Lung (tissue), 12 donors: ENCODE measurements around the gene RNF115. TPM values are rescaled to one million over a fixed set of nuclear protein-coding genes. Genes with fewer than 3 reads are reported as not detected.

Experiments
- ATAC-seq: fragments of 200-7000 bp; cut with Tn5 transposase; one replicate; pipeline ENCODE4 v1.9.1; 2020; ENCODE audit warnings: moderate number of reproducible peaks; ENCODE audit not compliant: insufficient read depth, low FRiP score
- DNase-seq, 3 donors: peaks; one replicate each; pipeline ENCODE4 v3.0.0-alpha.2; 2013 to 2017
- H3K27ac ChIP-seq, 2 donors: one replicate each; pipeline ENCODE4 v1.5.1; 2013; ENCODE audit warnings: mild to moderate bottlenecking in 2 of 2, moderate library complexity in 2 of 2, control low read depth in 1 of 2, inconsistent platforms in 1 of 2, low read depth in 1 of 2, low read length in 1 of 2
- H3K27me3 ChIP-seq, 3 donors: one replicate each; pipeline ENCODE4 v1.5.1; 2013; ENCODE audit warnings: low read length in 2 of 3; ENCODE audit not compliant: control insufficient read depth in 3 of 3, insufficient read depth in 3 of 3
- H3K36me3 ChIP-seq, 4 donors: one replicate each; pipeline ENCODE4 v1.5.1; 2013; ENCODE audit warnings: low read length in 4 of 4, mild to moderate bottlenecking in 1 of 4, moderate library complexity in 1 of 4; ENCODE audit not compliant: control insufficient read depth in 4 of 4, insufficient read depth in 4 of 4
- H3K4me1 ChIP-seq, 5 donors: one replicate each; pipeline ENCODE4 v1.5.1; 2013; ENCODE audit warnings: low read length in 5 of 5, mild to moderate bottlenecking in 2 of 5, moderate library complexity in 1 of 5; ENCODE audit not compliant: control insufficient read depth in 5 of 5, insufficient read depth in 5 of 5
- H3K4me3 ChIP-seq: one replicate; pipeline ENCODE4 v1.5.1; 2013; ENCODE audit warnings: mild to moderate bottlenecking, control low read depth, moderate library complexity
- H3K9ac ChIP-seq, 2 donors: one replicate each; pipeline ENCODE4 v1.5.1; 2013; ENCODE audit warnings: low read length in 2 of 2, control low read depth in 1 of 2; ENCODE audit not compliant: insufficient read depth in 1 of 2
- H3K9me3 ChIP-seq, 4 donors: one replicate each; pipeline ENCODE4 v1.5.1; 2013; ENCODE audit warnings: low read length in 3 of 4, mild to moderate bottlenecking in 1 of 4, moderate library complexity in 1 of 4; ENCODE audit not compliant: control insufficient read depth in 4 of 4, insufficient read depth in 3 of 4
- CTCF ChIP-seq: IDR thresholded peaks from 2 replicates; pipeline ENCODE4 v1.5.1; 2012; ENCODE audit warnings: mild to moderate bottlenecking; ENCODE audit errors: control extremely low read depth, extremely low read depth
- WGBS, 2 donors: extraction: QIAGEN DNeasy Blood & Tissue Kit; methylation state at CpG; one replicate each; pipeline ENCODE4 v1.1.7; 2013; 5-methylcytosine and 5-hydroxymethylcytosine counted together
- polyA plus RNA-seq, 2 donors: library from polyadenylated mRNA; stranded (reverse); fragments of 200-250 nt; gene quantifications; one replicate each; pipeline ENCODE4 v1.2.1, GENCODE V29; 2013
- total RNA-seq, 2 donors: library from RNA; depleted of rRNA in 1 of 2; stranded (reverse); fragments of >200 nt in 1 of 2; gene quantifications; one replicate each; pipeline ENCODE4 v1.2.1, GENCODE V29; 2014 to 2021
- donor health status: control.
- donor health status: control.
- donor health status: Bipolar disorder and iron deficiency.
- donor health status: healthy.
- donor health status: DM: yes; HTN: yes; CAD: no.

The RNF115 gene
- total and polyA plus RNA-seq, 4 donors, result 4.4 to 21.6 (median 11.5) TPM

- H3K4me1 ChIP-seq, result peaks cover 0 to 14% (median 0%) of the 10 kb centered on the region in 5 donors
- no peaks in the 10 kb centered on the region for H3K27me3 ChIP-seq
- peaks cover 26 to 39% (median 35%) of the 10 kb centered on the region in 4 donors for H3K36me3 ChIP-seq
- H3K27ac ChIP-seq, result no peak overlapping the region
- WGBS, 2 donors, result 88 to 92% methylated on average over 7 of the region's 7 CpGs
- no peak overlapping the region for H3K9ac ChIP-seq
- no peak overlapping the region for H3K4me3 ChIP-seq
- TF ChIP-seq CTCF, result no peak
- DNase-seq (no peak), ATAC-seq (no peak)
- H3K9me3 ChIP-seq, result no peaks in the 10 kb centered on the region
Measured at GRCh38 chr1:145855426-145855948, 31.6 kb upstream of the RNF115 start.

- Histone ChIP-seq H3K27me3 (no peaks in the 10 kb centered on the region), H3K27ac (no peak overlapping the region), H3K9me3 (no peaks in the 10 kb centered on the region), H3K9ac (no peak overlapping the region), H3K4me3 (no peak overlapping the region), H3K4me1 (peaks cover 0 to 13% (median 0%) of the 10 kb centered on the region in 5 donors), H3K36me3 (peaks cover 21 to 43% (median 35%) of the 10 kb centered on the region in 4 donors)
- ATAC-seq (no peak), DNase-seq (peak; percentile 19 to 56 (median 24))
- no peak for TF ChIP-seq CTCF
- WGBS, 2 donors, result 73 to 82% methylated on average over 15 of the region's 15 CpGs
Measured at GRCh38 chr1:145849356-145850160, 25.7 kb upstream of the RNF115 start.

DNA sequence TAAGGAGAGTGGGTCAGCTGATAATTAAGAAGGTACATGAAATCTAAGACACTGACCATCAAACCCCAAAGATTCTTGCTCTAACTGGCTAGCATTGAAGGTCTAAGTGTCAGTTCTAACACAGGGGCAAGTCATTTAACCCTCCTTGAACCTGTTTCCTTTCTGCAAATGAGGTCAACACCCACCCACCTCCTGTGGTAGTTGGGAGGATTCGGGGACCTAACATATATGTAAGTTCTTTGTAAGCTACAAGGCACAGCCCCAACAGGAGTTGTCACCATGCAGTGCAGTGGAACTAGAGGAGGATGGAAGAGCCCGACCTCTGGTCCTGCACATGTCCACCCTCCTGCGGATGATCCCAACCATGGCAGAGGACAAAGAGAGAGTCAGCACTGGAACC, 23.9 kb upstream of the RNF115 start:
- Histone ChIP-seq H3K36me3 (peaks cover 21 to 38% (median 27%) of the 10 kb centered on the region in 4 donors), H3K27me3 (no peaks in the 10 kb centered on the region), H3K4me3 (no peak overlapping the region), H3K9ac (no peak overlapping the region), H3K27ac (no peak overlapping the region), H3K9me3 (no peaks in the 10 kb centered on the region), H3K4me1 (peaks cover 0 to 13% (median 0%) of the 10 kb centered on the region in 5 donors)
- WGBS, 2 donors, result 85 to 91% methylated on average over 3 of the region's 3 CpGs
- DNase-seq, result no peak
- TF ChIP-seq CTCF, result no peak
- no peak for ATAC-seq
